C4-2B (cell line): ENCODE data around the gene FBXL14.

Experiments
- ZFX ChIP-seq: fragments of 450-650 bp; IDR thresholded peaks from 2 replicates; pipeline ENCODE4 v1.6.1; 2017
- TF ChIP-seq, protein P1 (sequence below): fragments of 450-650 bp; conservative IDR thresholded peaks from 2 replicates; pipeline ENCODE4 v1.5.1; 2017; ENCODE audit warnings: mild to moderate bottlenecking

DNA sequence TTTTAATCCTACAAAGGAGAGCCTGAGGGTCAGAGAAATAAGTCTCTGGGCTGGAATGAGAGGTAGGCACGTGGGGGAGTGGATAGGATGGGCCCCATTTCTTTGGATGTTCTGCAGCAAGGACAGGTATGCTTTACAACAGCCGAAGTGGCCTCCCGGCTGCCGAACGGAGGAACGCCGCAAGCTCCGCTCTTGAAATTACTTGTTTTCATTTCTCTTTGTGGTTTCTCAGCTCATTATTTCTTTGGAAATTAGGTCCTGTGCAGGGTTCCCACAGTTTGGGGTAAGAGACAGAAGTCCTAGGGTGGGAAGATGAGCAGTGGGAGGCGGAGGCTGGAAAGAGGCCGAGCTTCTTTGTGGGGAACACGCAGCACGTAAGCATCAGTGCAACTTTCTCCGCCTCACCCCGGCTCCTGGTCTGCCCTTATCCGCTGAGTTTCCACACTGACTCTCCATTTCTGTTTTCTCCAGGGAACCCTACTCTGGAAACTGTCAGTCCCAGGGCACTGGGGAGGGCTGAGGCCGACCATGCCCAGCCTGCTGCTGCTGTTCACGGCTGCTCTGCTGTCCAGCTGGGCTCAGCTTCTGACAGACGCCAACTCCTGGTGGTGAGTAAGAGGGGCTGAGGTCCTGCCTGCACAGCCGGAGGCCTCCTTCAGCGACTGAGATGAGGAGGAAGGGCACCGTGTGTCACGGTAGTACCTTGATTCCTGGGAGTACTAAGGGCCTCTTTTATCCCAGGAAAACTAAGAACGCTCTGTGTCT, 36.6 kb upstream of the FBXL14 start:
- TF ChIP-seq, protein P1, sequence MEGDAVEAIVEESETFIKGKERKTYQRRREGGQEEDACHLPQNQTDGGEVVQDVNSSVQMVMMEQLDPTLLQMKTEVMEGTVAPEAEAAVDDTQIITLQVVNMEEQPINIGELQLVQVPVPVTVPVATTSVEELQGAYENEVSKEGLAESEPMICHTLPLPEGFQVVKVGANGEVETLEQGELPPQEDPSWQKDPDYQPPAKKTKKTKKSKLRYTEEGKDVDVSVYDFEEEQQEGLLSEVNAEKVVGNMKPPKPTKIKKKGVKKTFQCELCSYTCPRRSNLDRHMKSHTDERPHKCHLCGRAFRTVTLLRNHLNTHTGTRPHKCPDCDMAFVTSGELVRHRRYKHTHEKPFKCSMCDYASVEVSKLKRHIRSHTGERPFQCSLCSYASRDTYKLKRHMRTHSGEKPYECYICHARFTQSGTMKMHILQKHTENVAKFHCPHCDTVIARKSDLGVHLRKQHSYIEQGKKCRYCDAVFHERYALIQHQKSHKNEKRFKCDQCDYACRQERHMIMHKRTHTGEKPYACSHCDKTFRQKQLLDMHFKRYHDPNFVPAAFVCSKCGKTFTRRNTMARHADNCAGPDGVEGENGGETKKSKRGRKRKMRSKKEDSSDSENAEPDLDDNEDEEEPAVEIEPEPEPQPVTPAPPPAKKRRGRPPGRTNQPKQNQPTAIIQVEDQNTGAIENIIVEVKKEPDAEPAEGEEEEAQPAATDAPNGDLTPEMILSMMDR: no peak
- TF ChIP-seq ZFX: no peak
